GM19467 (cell line): ENCODE measurements around the gene SLC23A2.
"Not testable (repeated sequence)": the region's sequence is repeated elsewhere in the genome, so short reads cannot be mapped to it uniquely, and the experiment has no call there.

Experiments used
- ATAC-seq: cut with Tn5 transposase; IDR thresholded peaks from one replicate; pipeline ENCODE4 v1.9.1; 2021; ENCODE audit warnings: mild to moderate bottlenecking, moderate library complexity; ENCODE audit not compliant: unreplicated experiment

SLC23A2 gene

GRCh38 chr20:5001174-5002076 lies at the start of gene SLC23A2:
Gene SLC23A2, minus strand, starts transcription at chr20:5001510. Its CDS starts 68,948 bp downstream, at chr20:4932562.
- ATAC-seq: no peak

GRCh38 chr20:5046656-5047339 lies 45.5 kb upstream of the SLC23A2 start:
- ATAC-seq: no peak

- ATAC-seq: no peak
Observed at GRCh38 chr20:5045906-5046305, 44.6 kb upstream of the SLC23A2 start.

GRCh38 chr20:5044075-5044620 lies 42.8 kb upstream of the SLC23A2 start:
- ATAC-seq: no peak

GRCh38 chr20:5041433-5041832 lies 40.1 kb upstream of the SLC23A2 start:
- ATAC-seq: no peak

GRCh38 chr20:5040345-5040744 lies 39.0 kb upstream of the SLC23A2 start:
- no peak for ATAC-seq

- ATAC-seq: no peak
Observed at GRCh38 chr20:5039889-5040288, 38.6 kb upstream of the SLC23A2 start.

GRCh38 chr20:5039255-5039657 lies 37.9 kb upstream of the SLC23A2 start:
- ATAC-seq: no peak

- ATAC-seq: no peak
Observed at GRCh38 chr20:5036828-5037227, 35.5 kb upstream of the SLC23A2 start.

GRCh38 chr20:5035518-5035917 lies 34.2 kb upstream of the SLC23A2 start:
- ATAC-seq: not testable (repeated sequence)

GRCh38 chr20:5033566-5033965 lies 32.3 kb upstream of the SLC23A2 start:
- no peak for ATAC-seq

GRCh38 chr20:5031701-5032100 lies 30.4 kb upstream of the SLC23A2 start:
- not testable (repeated sequence) for ATAC-seq

GRCh38 chr20:5031206-5031557 lies 29.9 kb upstream of the SLC23A2 start:
- no peak for ATAC-seq

- ATAC-seq: no peak
Observed at GRCh38 chr20:5030348-5031205, 29.3 kb upstream of the SLC23A2 start.

GRCh38 chr20:5028258-5029059 lies 27.1 kb upstream of the SLC23A2 start:
- ATAC-seq: not testable (repeated sequence)

GRCh38 chr20:5024982-5025381 lies 23.7 kb upstream of the SLC23A2 start:
- ATAC-seq: no peak

- ATAC-seq: no peak
Observed at GRCh38 chr20:5024103-5024502, 22.8 kb upstream of the SLC23A2 start.

- ATAC-seq: not testable (repeated sequence)
Observed at GRCh38 chr20:5023171-5023570, 21.9 kb upstream of the SLC23A2 start.

GRCh38 chr20:5020760-5021159 lies 19.4 kb upstream of the SLC23A2 start:
- ATAC-seq: no peak
